ENCODE data around the gene MYO3B.

GRCh38 chr2:170243118-170243837 is 65.3 kb downstream of the MYO3B start:
- TF ChIP-seq, protein P1, sequence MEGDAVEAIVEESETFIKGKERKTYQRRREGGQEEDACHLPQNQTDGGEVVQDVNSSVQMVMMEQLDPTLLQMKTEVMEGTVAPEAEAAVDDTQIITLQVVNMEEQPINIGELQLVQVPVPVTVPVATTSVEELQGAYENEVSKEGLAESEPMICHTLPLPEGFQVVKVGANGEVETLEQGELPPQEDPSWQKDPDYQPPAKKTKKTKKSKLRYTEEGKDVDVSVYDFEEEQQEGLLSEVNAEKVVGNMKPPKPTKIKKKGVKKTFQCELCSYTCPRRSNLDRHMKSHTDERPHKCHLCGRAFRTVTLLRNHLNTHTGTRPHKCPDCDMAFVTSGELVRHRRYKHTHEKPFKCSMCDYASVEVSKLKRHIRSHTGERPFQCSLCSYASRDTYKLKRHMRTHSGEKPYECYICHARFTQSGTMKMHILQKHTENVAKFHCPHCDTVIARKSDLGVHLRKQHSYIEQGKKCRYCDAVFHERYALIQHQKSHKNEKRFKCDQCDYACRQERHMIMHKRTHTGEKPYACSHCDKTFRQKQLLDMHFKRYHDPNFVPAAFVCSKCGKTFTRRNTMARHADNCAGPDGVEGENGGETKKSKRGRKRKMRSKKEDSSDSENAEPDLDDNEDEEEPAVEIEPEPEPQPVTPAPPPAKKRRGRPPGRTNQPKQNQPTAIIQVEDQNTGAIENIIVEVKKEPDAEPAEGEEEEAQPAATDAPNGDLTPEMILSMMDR (IDR thresholded peaks at IDR 0.05): no peak
- TF ChIP-seq EP300 (IDR thresholded peaks at IDR 0.05): no peak

Measured in sigmoid colon (tissue), 4 donors.